Occipital lobe (tissue), 2 donors: Measurements from ENCODE around the gene LCE1E. TPM values are rescaled to one million over a fixed set of nuclear protein-coding genes. Genes with fewer than 3 reads are reported as not detected.

Experiments
- DNase-seq: peaks from one replicate; lab custom pipeline; 2025; lab: John Stamatoyannopoulos, UW
- total RNA-seq: library from RNA; depleted of rRNA; stranded (reverse); fragments of >200 nt; gene quantifications from one replicate; pipeline ENCODE4 v1.2.3, GENCODE V29; 2014

LCE1E gene
- total RNA-seq, 1 donor from 2014 or later = not detected

DNA sequence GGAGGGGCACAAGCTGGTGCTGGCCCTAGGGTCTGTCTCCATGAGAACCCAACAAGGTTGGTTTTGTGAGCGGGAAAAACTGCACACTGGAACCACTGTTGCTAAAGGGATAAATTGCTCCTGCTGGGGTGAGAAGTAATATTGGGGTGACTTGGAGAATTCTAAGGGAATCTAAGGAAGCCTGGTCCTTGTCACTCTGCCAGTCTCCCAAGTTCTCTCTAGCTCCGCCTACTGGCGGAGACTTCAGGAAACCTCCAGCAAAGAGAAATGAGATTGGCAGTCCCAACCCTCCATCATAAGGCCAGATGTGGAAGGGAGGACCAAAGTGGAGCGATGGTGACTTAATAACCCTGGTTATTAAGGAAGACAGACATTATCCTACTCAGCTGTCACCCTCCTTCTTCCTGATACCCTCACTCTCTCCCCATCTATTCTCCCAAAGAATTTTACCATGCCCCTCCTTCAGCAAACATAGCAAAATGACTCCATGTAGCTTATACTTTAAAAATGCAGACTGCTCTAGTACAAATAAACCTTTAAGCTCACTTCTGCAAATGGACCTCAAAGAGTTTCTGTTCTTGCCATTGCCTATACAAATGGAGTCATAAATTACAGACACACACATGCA, 8.4 kb upstream of the LCE1E start:
- no peak for DNase-seq

DNA sequence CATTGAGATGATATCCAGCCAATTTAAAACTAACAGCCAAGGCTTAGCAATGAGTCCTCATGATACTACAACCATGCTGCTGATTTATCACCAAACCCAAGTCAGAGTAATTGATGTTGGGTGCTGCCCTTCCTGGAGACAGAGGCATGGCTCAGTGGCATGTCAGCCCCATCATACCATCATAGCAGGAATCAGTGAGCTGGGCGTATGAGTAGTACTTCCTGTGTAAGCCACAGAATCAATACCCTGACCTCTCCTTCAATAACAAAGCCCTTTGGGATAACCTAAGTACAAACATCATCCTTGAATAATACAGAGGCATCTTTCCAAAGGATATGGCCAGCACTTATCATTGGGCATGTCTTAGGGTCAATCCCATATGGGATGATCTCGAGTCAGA, 3.0 kb upstream of the LCE1E start:
- no peak for DNase-seq

DNA sequence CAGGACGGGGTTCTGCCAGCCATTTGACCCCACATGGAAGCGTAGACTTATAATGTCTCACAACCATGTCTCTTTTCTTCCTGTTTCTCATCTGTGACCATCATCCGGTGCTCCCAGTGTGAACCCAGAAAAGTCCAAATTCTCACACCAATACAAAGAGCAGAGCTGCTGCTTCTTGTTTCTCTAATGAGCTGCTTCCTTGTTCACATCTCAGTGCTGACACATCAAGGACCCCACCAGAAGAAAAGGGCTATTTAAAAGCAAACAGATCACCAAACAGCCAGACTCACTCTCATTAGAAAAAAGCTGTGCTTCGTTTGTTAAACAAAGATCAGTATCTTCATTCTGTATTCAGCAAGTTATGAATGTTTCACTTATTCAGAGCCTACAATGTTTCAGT, 9.6 kb downstream of the LCE1E start:
- no peak for DNase-seq

DNA sequence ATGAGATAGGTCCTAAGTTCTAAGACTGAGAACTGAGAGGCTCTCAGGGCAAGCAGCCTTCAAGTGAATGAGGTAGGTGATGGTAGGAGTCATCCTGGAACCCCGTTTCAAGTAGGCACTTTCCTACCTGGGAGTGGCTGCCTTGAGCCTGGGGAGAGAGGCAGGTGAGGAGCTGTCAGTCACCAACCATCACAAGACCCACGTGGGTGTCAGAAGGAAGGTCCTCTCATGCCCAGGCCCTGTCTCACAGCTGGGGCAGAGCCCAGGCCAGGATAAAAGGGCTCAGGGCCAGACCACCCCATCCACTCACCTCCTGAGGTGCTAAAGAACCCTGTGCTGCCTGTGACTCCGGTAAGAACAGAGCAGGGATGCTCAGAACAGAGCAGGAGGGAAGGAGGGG, 10.4 kb downstream of the LCE1E start, which contains the start of gene LCE1D:
LCE1D (plus strand) TSS at position 301 of the 400 bp plus-strand sequence. CDS start 1,074 bp downstream, outside the sequence.
- no peak for DNase-seq

DNA sequence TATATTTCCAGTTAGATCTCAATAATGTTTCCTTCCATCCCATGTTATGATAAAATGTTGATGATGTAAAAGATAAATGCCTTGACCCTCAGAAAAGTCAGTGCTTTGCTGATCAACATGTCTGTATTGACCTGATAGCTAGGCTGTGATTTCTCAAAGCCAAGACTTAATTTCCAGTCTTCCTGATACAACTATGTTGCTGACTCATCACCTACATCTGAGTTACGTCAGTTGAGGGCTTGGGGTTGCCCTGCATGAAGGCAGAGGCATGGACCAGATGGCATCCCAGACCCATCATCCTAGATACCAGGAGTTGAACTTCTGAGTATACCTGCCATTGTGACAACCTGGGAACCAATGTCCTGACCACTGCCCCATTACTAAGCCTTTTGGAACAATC, 15.3 kb downstream of the LCE1E start:
- DNase-seq = no peak

DNA sequence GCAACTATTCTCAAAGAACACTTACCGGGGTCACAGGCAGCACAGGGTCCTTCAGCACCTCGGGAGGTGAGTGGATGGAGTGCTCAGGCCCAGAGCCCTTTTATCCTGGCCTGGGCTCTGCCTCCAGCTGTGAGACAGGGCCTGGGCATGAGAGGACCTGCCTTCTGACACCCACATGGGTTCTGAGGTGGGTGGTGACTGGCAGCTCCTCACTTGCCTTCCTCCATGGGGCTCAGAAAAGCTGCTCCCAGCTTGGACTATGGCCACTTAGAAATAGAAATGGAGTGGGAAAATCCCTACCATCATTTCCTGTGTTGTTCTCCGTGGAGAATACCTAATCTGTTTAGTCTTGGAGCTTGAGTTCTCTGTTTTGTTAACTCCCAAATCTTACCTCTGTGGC, 20.5 kb downstream of the LCE1E start, which contains the start of gene LCE1C:
LCE1C (minus strand) TSS at position 76 of the 400 bp plus-strand sequence. CDS start 1,173 bp downstream, outside the sequence.
- no peak for DNase-seq

DNA sequence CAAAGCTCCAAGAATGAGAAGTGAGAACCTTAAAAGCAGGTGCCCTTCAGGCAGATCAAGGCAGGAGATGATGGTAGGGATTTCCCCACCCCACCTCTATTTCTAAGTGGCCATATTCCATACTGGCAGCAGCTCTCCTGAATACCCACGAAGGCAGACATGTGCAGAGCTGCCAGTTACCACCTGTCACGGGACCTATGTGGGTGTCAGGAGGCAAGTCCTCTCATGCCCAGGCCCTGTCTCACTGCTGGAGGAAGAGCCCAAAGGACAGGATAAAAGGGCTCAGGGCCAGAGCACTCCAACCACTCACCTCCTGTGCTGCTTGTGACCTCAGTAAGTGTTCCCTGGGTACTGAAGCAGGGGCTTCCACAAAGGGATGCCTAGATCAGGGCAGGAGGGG, 25.0 kb downstream of the LCE1E start:
- DNase-seq = no peak

DNA sequence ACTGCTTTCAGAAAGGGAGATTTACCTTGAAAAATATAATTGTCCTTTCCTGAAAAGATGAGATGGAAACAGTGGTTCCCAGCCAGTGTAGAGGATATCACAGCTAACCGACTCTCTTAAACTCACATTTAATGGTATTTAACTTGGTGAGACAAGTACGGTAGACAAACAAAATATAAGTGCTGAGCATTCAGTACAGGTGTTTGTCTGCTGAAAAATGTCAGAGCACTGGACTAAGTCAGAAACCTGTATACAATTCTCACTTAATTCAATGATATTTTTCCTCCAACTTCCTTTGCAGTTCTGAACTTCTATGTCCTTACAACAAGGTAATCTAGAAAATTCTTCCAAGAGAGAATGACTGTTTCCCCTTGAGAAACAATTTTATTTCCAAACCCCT, 25.6 kb downstream of the LCE1E start, which contains the start of gene LCE1B:
LCE1B (plus strand) TSS at position 301 of the 400 bp plus-strand sequence. CDS start 476 bp downstream, outside the sequence.
- DNase-seq = no peak

DNA sequence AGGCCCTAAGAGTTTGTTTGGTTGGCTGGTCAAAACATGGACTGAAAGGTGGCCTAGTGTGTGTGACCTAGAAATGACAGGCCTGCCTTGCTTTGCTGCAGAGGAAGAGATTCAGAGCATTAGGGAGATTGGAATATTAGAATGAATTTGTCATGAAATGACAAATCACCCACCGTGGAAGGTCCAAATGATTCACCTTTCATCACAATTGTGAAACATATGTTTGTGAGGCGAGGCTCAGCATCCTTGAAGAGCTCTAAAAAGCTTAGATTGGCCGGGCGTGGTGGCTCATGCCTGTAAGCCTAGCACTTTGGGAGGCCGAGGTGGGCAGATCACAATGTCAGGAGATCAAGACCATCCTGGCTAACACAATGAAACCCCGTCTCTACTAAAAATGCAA, 31.3 kb downstream of the LCE1E start:
- no peak for DNase-seq

DNA sequence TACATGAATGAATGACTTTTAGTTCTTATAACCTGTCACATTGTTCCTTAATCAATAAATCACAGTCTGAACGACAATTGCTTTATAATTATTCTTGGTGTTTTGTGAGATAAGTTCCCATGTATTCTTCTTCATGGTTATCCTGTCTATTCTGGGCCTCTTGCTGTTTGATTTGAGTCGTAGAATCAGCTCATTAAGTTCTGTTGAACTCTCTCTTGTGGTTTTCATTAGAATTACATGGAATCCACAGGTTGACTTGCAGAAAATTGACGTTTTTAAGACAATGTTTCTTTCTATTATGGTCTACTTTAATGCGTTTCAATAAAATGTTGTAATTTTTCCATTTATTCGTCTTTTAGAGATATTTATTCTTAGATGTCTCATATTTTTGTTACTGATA, 37.2 kb downstream of the LCE1E start:
- no peak for DNase-seq

DNA sequence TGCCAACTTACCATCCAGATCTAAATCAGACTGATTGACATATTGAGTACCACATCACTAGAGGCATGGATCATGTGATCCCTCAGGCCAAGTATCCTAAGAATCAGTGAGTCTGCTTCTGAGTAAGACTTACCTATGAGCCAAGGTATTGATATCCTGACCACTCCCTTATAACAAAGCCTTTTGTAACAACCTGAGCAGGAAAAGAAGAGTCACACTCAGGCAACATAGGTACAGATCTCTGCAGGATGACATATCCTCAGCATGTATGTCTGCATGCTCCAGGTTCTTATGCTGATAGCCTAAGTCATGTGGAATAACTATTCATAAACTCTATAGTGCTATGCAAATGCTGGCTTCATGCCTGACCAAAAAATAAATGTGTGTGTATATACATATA, 38.9 kb downstream of the LCE1E start:
- DNase-seq = no peak

DNA sequence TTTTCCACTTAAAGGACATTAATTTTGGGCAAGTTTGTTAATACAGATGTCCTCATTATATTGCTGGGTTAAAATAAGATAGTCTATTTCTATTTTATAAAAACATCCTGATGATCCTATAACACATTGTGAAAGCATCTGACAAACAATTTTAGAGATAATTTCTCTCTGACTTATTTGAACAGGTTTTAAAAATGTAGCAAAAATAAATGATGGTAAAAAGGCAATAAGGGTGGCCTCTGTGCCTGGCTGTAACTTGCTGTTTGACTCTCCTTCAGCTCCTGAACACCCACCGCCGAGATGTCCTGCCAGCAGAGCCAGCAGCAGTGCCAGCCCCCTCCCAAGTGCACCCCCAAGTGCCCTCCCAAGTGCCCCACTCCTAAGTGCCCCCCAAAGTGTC, 41.1 kb downstream of the LCE1E start, which contains the start of gene LCE1A:
LCE1A (plus strand) TSS at position 301 of the 400 bp plus-strand sequence; CDS start at position 301, 0 bp downstream.
- no peak for DNase-seq

DNA sequence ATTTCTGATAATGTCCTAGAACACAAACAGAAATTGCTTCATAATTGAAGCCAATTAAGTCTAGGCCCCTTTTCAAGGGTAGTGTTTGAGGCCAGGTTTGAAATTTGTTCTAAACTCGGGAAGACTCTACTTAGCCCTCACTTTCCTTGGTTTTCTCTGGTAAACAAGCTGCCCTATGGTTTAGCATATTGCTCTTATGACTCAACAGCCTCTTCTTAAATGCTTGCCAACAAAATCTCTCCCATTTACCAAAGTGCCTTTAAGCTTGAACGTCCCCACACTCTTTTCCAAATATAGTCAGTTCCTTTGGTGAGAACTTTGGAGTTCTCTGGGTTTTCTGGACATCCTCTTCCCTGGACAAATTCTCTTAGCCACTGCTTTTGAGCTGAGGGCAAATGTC, 50.8 kb downstream of the LCE1E start:
- DNase-seq = no peak

Other genes starting within 250 kb of the LCE1E start
- gene LCE3E, start 219.5 kb upstream of the LCE1E start, total RNA-seq = not detected
- not detected for gene LCE3D, start 205.7 kb upstream of the LCE1E start, total RNA-seq
- not detected for gene LCE3C, start 186.0 kb upstream of the LCE1E start, total RNA-seq
- not detected for gene LCE3B, start 172.4 kb upstream of the LCE1E start, total RNA-seq
- not detected for gene LCE3A, start 163.2 kb upstream of the LCE1E start, total RNA-seq
- gene LCE2D, start 122.9 kb upstream of the LCE1E start, total RNA-seq = not detected
- not detected for gene LCE2C, start 111.0 kb upstream of the LCE1E start, total RNA-seq
- not detected for gene LCE2B, start 100.1 kb upstream of the LCE1E start, total RNA-seq
- not detected for gene LCE2A, start 87.9 kb upstream of the LCE1E start, total RNA-seq
- gene LCE4A, start 78.1 kb upstream of the LCE1E start, total RNA-seq = not detected
- gene KPRP, start 28.2 kb upstream of the LCE1E start, total RNA-seq = not detected
- not detected for gene LCE1F, start 11.1 kb upstream of the LCE1E start, total RNA-seq
- not detected for gene LCE1D, start 10.5 kb downstream of the LCE1E start, total RNA-seq
- gene LCE1C, start 20.4 kb downstream of the LCE1E start, total RNA-seq = not detected
- gene LCE1B, start 25.7 kb downstream of the LCE1E start, total RNA-seq = not detected
- gene LCE1A, start 41.2 kb downstream of the LCE1E start, total RNA-seq = not detected
- not detected for gene LCE6A, start 56.6 kb downstream of the LCE1E start, total RNA-seq
- gene LCE7A, start 73.7 kb downstream of the LCE1E start, total RNA-seq = not detected
- not detected for gene SMCP, start 92.1 kb downstream of the LCE1E start, total RNA-seq
- not detected for gene IVL, start 122.3 kb downstream of the LCE1E start, total RNA-seq
- gene SPRR5, start 160.9 kb downstream of the LCE1E start, total RNA-seq = not detected
- gene SPRR4, start 184.4 kb downstream of the LCE1E start, total RNA-seq = not detected
- gene SPRR1A, start 197.8 kb downstream of the LCE1E start, total RNA-seq = not detected
- 1.6 TPM for gene SPRR3, start 215.5 kb downstream of the LCE1E start, total RNA-seq
- not detected for gene SPRR1B, start 244.9 kb downstream of the LCE1E start, total RNA-seq